Placental epithelial cell (primary cell): ENCODE data around the gene LZTS2. TPM values are rescaled to one million over a fixed set of nuclear protein-coding genes. Genes with fewer than 3 reads are reported as not detected.

Experiments
- small RNA-seq: library from RNA; depleted of rRNA; stranded (forward); fragments of <200 nt; gene quantifications from one replicate; pipeline ENCODE3, GENCODE V24; 2012
- total RNA-seq: library from RNA; depleted of rRNA; stranded (reverse); fragments of >200 nt; gene quantifications from 2 replicates; pipeline ENCODE4 v1.2.3, GENCODE V29; 2012

Gene LZTS2, protein sequence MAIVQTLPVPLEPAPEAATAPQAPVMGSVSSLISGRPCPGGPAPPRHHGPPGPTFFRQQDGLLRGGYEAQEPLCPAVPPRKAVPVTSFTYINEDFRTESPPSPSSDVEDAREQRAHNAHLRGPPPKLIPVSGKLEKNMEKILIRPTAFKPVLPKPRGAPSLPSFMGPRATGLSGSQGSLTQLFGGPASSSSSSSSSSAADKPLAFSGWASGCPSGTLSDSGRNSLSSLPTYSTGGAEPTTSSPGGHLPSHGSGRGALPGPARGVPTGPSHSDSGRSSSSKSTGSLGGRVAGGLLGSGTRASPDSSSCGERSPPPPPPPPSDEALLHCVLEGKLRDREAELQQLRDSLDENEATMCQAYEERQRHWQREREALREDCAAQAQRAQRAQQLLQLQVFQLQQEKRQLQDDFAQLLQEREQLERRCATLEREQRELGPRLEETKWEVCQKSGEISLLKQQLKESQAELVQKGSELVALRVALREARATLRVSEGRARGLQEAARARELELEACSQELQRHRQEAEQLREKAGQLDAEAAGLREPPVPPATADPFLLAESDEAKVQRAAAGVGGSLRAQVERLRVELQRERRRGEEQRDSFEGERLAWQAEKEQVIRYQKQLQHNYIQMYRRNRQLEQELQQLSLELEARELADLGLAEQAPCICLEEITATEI
- total RNA-seq, result 55.3 and 76.9 TPM in 2 replicates

DNA sequence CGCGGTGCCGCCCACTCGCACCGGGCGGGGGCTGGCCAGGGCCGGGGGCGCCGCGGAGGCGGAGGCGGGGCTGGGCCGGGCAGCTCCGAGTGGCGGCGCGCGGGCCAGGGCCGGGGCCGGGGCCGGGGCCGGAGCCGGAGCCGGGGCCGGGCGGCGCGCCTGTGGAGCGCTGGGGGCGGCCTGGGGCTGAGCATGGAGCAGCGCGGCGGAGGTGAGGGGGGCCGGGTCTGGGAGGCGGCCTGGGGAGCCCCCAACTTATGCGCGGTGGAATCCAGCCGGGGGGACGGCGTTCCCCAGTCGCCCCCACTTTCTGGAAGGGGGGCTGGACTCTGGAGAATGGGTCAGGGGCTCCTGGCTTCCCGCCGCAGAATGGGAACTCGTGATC is at the start of gene LZTS2:
LZTS2 (plus strand) TSS at position 67 of the 385 bp plus-strand sequence. CDS start 2,731 bp downstream, outside the sequence.

DNA sequence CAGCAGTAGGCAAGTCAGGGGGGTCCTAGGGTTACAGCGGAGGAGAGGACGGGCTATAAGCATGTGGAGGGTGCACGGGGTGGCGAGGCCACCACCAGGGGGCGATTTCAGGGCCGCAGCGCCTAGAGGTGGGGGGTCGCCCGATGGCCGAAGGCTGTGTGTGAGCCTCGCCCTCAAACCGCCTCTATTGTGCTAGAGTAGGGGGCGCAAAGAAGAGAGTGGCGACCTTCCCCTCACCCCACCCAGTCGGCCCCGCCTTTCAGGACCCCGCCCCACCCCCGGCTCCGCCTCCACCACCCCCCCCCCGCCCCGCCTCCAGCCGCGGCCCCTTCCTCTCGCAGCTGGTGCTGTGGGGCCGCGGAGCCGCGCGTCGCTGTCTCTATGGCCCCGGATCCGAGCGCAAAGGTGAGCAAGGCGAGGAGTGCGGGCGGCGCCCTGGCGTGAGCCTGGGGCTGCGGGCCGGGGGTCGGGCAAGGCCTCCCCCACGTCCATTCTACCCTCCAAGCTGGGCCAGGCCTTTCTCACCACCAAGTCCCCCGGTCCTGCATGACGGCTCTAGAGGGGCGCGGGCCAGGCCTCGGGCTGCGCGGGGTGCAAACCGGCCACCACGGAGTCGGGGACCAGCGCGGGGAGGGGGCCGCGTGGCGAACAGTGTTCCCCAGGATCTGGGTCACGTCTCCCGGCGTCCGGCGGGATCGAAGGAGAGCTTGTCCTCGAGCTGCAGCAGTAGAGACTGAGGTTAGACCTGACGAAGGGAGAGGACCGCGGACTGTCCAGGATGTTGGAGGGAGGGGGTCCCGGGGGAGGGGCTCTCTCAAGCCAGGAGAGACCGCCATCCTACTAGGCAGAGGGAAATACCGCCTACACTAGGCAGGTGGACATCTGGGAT is 30.2 kb upstream of the LZTS2 start, which contains the start of gene SEMA4G:
SEMA4G (plus strand) TSS at position 318 of the 889 bp plus-strand sequence. CDS start 3,409 bp downstream, outside the sequence.

DNA sequence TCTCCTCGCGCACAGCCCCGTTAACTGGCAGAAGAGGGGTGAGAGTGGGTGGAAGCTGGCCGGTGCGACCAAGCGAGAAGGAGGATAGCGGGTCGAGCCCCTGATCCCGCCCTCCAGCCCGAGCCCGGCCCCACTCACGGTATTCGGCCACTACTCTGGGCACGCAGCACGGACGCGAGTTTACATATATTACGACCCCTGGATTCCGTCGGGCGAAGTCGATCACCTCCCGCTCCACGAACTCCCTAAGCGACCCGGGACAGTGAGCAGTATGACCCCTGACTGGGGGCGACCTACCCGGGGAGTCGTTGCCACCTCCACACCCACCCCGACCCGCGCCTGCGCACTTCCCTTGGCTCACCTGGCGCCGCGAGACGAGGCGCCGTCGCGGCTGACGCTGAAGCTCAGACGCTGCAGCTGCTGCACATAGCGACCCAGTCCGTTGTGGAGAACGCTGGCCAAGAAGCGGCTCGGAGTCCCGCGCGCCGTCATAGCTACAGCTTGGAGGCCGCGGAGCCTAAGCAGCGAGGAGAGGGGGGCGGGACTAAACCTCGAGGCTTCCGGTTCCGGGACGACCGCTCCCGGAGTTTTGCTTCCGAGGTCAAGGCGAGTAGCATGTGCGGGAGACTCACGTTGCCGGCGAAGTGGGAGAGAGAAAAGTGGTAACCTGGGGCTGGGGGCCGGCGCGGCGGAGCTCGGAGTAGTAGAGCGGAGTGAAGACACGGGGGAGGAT is 12.5 kb upstream of the LZTS2 start, which contains the start of the genes MRPL43 and TWNK:
MRPL43 (minus strand) TSS at position 546 of the 733 bp plus-strand sequence; CDS start at position 492, 54 bp downstream.
TWNK (plus strand) TSS at position 592 of the 733 bp plus-strand sequence. CDS start 668 bp downstream, outside the sequence.

DNA sequence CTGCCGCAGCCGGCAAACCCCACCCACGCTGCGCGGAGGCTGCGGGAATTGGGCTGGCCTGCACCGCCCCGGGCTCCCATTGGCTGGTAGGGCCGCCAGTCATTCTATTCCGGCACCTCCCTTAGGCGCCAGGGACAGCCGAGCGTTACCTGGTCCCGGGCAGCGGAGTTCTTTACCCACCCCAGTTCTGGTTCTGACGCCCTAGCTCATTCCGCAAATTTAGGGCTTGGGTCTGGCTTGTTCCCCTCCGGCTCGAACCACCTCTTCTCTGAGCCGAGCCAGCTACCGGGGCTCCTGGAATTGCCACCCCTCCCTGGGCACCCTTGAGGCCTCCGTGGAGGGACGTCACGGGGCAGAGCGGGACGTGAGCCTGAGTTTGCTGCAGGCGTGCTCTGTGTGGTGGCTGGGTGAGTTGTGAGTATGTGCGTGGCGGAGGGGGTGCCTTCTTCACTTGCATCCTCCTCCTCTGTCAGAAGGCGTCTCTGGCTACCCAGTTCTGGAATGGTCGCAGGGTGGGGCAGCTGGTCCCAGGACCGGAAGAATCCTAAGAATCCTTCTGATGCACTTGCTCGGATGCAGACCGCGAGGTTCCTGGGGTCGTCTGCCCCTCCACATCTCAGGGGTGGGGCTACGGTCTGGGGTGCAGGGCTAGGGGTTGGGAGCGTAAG is 31.7 kb downstream of the LZTS2 start, which contains the start of the genes PDZD7 and SFXN3:
PDZD7 (minus strand) TSS at position 2 of the 668 bp plus-strand sequence. CDS start 910 bp downstream, outside the sequence.
SFXN3 (plus strand) TSS at position 107 of the 668 bp plus-strand sequence. CDS start 3,461 bp downstream, outside the sequence.

Small RNAs within 50 kb of the gene (small RNA-seq; reads per million reads assigned to genes)
- not detected for gene MIR608

Other genes starting within 250 kb of the LZTS2 start
- gene SLF2, start 86.8 kb upstream of the LZTS2 start, total RNA-seq, result 21.0 and 23.9 TPM in 2 replicates
- gene SEMA4G, start 30.3 kb upstream of the LZTS2 start, total RNA-seq, result 0.79 and 1.7 TPM in 2 replicates
- gene MRPL43, start 12.3 kb upstream of the LZTS2 start, total RNA-seq, result 51.4 and 75.6 TPM in 2 replicates
- gene TWNK, start 12.3 kb upstream of the LZTS2 start, total RNA-seq, result 5.1 and 7.4 TPM in 2 replicates
- gene PDZD7, start 31.3 kb downstream of the LZTS2 start, total RNA-seq, result 1.2 and 6.9 TPM in 2 replicates
- 64.4 and 108 TPM in 2 replicates for gene SFXN3, start 31.4 kb downstream of the LZTS2 start, total RNA-seq
- 11.9 and 26.7 TPM in 2 replicates for gene KAZALD1, start 62.2 kb downstream of the LZTS2 start, total RNA-seq
- gene TLX1, start 131.5 kb downstream of the LZTS2 start, total RNA-seq, result not detected in 2 replicates
- not detected in 2 replicates for gene LBX1, start 229.7 kb downstream of the LZTS2 start, total RNA-seq